Brain microvascular endothelial cell (primary cell): ENCODE data around the gene CASP10.

Experiments
- DNase-seq: peaks from one replicate; pipeline ENCODE4 v3.0.0-alpha.2; 2020
- H3K27ac ChIP-seq: fragments of 250-450 bp; sonication (Bioruptor Pico); 2 replicates; pipeline ENCODE4 v1.5.1; 2020; ENCODE audit warnings: mild to moderate bottlenecking, moderate library complexity
- H3K27me3 ChIP-seq: fragments of 250-450 bp; sonication (Bioruptor Pico); replicated peaks from 2 replicates; pipeline ENCODE4 v1.5.1; 2020; ENCODE audit warnings: mild to moderate bottlenecking
- H3K36me3 ChIP-seq: fragments of 250-450 bp; sonication (Bioruptor Pico); replicated peaks from 2 replicates; pipeline ENCODE4 v1.5.1; 2020; ENCODE audit warnings: mild to moderate bottlenecking
- H3K4me3 ChIP-seq: 2 replicates; pipeline ENCODE4 v1.5.1; 2011; ENCODE audit warnings: low read depth, mild to moderate bottlenecking, control low read depth, low read length, moderate library complexity
- CTCF ChIP-seq: IDR thresholded peaks from 2 replicates; pipeline ENCODE4 v1.5.1; 2011; ENCODE audit warnings: low read depth, mild to moderate bottlenecking, moderate library complexity, low read length, control low read depth, inconsistent platforms; ENCODE audit errors: missing control alignments
- in situ Hi-C: cut with HindIII; loops from 2 replicates; pipeline ENCODE4 v1.10.0; 2017; ENCODE audit warnings: low sequenced_read_pairs, low pct_ligation_motif_present

The CASP10 gene

GRCh38 chr2:201195331-201195730, 12.4 kb downstream of the CASP10 start:
- Histone ChIP-seq H3K4me3 (no peak overlapping the region), H3K36me3 (no peaks in the 10 kb centered on the region), H3K27ac (no peak overlapping the region), H3K27me3 (no peaks in the 10 kb centered on the region)
- DNase-seq = no peak
- TF ChIP-seq CTCF = no peak
- in situ Hi-C loops = loop anchor here (25.0 kb wide), 1 partner anchor 283 kb away; no protein-coding TSS in a partner anchor

DNA sequence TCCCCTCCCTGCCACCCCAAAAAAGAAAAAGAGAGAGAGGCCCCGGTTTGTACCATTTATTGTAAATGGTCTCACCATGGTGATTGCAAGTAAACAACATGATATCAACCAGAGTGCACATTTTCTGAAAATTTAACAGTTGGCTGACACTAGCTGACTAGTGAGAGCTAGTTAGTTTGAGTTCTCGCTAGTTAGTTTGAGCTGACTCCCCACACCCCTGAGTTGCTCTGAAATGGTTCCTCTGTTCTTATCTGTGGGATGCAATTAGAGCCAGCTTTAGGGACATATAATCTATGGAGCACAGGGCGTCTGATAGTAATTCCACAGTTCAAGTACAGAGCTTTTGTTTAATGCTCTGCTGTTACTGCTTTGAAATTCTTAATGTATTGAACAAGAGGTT, 13.1 kb downstream of the CASP10 start:
- no peak overlapping the region for H3K4me3 ChIP-seq
- no peaks in the 10 kb centered on the region for H3K27me3 ChIP-seq
- no peaks in the 10 kb centered on the region for H3K36me3 ChIP-seq
- DNase-seq = no peak
- no peak for TF ChIP-seq CTCF
- no peak overlapping the region for H3K27ac ChIP-seq
- in situ Hi-C loops = loop anchor here (25.0 kb wide), 1 partner anchor 284 kb away; no protein-coding TSS in a partner anchor

GRCh38 chr2:201196803-201197202, 13.9 kb downstream of the CASP10 start:
- no peak overlapping the region for H3K4me3 ChIP-seq
- no peaks in the 10 kb centered on the region for H3K27me3 ChIP-seq
- DNase-seq = no peak
- no peak overlapping the region for H3K27ac ChIP-seq
- TF ChIP-seq CTCF = no peak
- no peaks in the 10 kb centered on the region for H3K36me3 ChIP-seq
- in situ Hi-C loops = loop anchor here (25.0 kb wide), 1 partner anchor 285 kb away; no protein-coding TSS in a partner anchor

DNA sequence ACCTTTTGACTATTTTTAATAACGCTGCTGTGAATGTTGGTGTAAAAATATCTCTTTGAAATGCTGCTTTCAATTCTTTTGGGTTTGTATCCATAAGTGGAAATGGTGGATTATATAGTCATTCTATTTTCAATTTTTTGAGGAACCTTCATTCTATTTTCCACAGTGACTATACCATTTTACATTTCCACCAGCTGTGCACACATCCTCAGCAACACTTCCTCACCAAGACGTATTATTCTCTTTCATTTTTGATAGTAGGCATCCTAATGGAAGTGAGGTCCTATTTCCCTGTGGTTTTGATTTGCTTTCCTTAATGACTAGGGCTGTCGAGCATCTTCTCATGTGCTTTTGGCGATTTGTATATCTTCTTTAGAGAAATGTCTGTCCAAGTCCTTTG, 14.8 kb downstream of the CASP10 start:
- no peak overlapping the region for H3K27ac ChIP-seq
- no peaks in the 10 kb centered on the region for H3K27me3 ChIP-seq
- in situ Hi-C loops = loop anchor here (25.0 kb wide), 1 partner anchor 285 kb away; no protein-coding TSS in a partner anchor
- no peak for DNase-seq
- H3K4me3 ChIP-seq = no peak overlapping the region
- TF ChIP-seq CTCF = no peak
- no peaks in the 10 kb centered on the region for H3K36me3 ChIP-seq

- no peak overlapping the region for H3K27ac ChIP-seq
- H3K36me3 ChIP-seq = no peaks in the 10 kb centered on the region
- no peak for DNase-seq
- in situ Hi-C loops = loop anchor here (25.0 kb wide), 1 partner anchor 288 kb away; no protein-coding TSS in a partner anchor
- H3K4me3 ChIP-seq = no peak overlapping the region
- H3K27me3 ChIP-seq = no peaks in the 10 kb centered on the region
- TF ChIP-seq CTCF = no peak
Measured at GRCh38 chr2:201199847-201200246, 16.9 kb downstream of the CASP10 start.

DNA sequence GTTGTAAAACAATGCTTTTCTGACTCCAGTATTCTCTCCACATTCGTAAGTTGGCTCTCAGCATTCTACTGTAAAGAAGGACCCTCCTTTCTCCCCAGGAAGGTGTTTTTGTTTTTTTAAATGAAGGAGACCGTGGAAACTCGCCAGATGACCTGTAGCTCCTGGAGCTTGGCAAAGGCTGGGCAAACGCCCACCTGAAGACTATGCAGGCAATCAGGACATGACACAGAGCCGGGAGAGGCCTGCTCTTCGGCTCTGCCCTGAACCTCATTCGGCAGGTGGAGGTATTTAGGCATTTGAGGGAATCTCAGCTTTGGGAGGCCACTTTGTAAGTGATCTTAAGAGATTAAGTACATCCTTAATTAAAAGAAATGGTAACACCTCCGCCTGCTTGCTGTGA, 17.4 kb downstream of the CASP10 start:
- TF ChIP-seq CTCF = no peak
- Histone ChIP-seq H3K36me3 (no peaks in the 10 kb centered on the region), H3K27ac (no peak overlapping the region), H3K27me3 (no peaks in the 10 kb centered on the region), H3K4me3 (no peak overlapping the region)
- in situ Hi-C loops = no loop called here
- no peak for DNase-seq
